A549 (cell line): ENCODE results near the gene TRANK1. TPM values are rescaled to one million over a fixed set of nuclear protein-coding genes. Genes with fewer than 3 reads are reported as not detected.

Experiments used
- ATAC-seq, 2 experiments: fragments of 200-7000 bp in 1 of 2; fragments of >200 bp in 1 of 2; cut with Nextera tagmentation in 1 of 2; cut with Tn5 transposase in 1 of 2; 3 replicates each; pipeline versions ENCODE4 v1.8.0 to v1.9.1; 2018 to 2020; ENCODE audit warnings: mild to moderate bottlenecking in 1 of 2, moderate library complexity in 1 of 2
- CTCF ChIA-PET: fragments of 300-600 bp; sonication (Branson Sonifier 250); formaldehyde crosslinking; extraction: SDS; loops from one replicate; lab custom pipeline; 2021; ENCODE audit warnings: antibody characterized with exemption, inconsistent platforms; lab: Yijun Ruan, JAX
- POLR2A ChIA-PET: fragments of 350-600 bp; formaldehyde crosslinking; extraction: SDS; loops from one replicate; lab custom pipeline; 2021; ENCODE audit warnings: antibody characterized with exemption, inconsistent platforms; lab: Yijun Ruan, JAX
- DNase-seq, 2 experiments: peaks; one replicate each; pipeline versions ENCODE4 v3.0.0 to v3.0.0-alpha.2; 2011 to 2016; ENCODE audit warnings: low read depth in 1 of 2, low spot score in 1 of 2
- FAIRE-seq: peaks from 2 replicates; lab custom pipeline; 2011; peaks lifted over from hg19 to GRCh38; lab: Jason Lieb, UNC
- H3K27ac ChIP-seq, 2 experiments: fragments of >200 bp; sonication (Bioruptor Twin); formaldehyde crosslinking; 3 replicates each; pipeline ENCODE4 v1.5.1; 2016 to 2017
- H3K4me1 ChIP-seq: fragments of >200 bp; sonication (Bioruptor Twin); formaldehyde crosslinking; 3 replicates; pipeline ENCODE4 v1.6.1; 2016
- H3K4me2 ChIP-seq: fragments of >200 bp; sonication (Bioruptor Twin); formaldehyde crosslinking; 3 replicates; pipeline ENCODE4 v1.6.1; 2016
- H3K4me3 ChIP-seq: fragments of >200 bp; sonication (Bioruptor Twin); formaldehyde crosslinking; 3 replicates; pipeline ENCODE4 v1.5.1; 2016
- H3K9me3 ChIP-seq: fragments of >200 bp; sonication (Bioruptor Twin); formaldehyde crosslinking; 3 replicates; pipeline ENCODE4 v1.6.1; 2016
- ATOH8 ChIP-seq: fragments of 250-450 bp; sonication (Bioruptor Pico); IDR thresholded peaks from 2 replicates; pipeline ENCODE4 v1.5.0; 2020; ENCODE audit warnings: low read depth, mild to moderate bottlenecking, moderate library complexity
- BCL3 ChIP-seq: fragments of >200 bp; sonication (Bioruptor Twin); formaldehyde crosslinking; IDR thresholded peaks from 3 replicates; pipeline ENCODE4 v1.6.1; 2016
- BHLHE40 ChIP-seq: IDR thresholded peaks from 2 replicates; pipeline ENCODE4 v1.6.1; 2012; ENCODE audit warnings: low read depth, low read length, inconsistent platforms
- EHF ChIP-seq: fragments of 250-450 bp; sonication (Bioruptor Pico); IDR thresholded peaks from 2 replicates; pipeline ENCODE4 v1.5.0; 2020; ENCODE audit warnings: mild to moderate bottlenecking
- EHMT2 ChIP-seq: fragments of 200-600 bp; sonication (generic); IDR thresholded peaks from 2 replicates; pipeline ENCODE4 v1.6.1; 2016; ENCODE audit warnings: antibody characterized with exemption, low read depth, mild to moderate bottlenecking, moderate library complexity
- ESRRA ChIP-seq: fragments of 150-350 bp; IDR thresholded peaks from 2 replicates; pipeline ENCODE4 v1.6.1; 2014; ENCODE audit warnings: mild to moderate bottlenecking, low read length, borderline replicate concordance
- FOSB ChIP-seq: fragments of 250-450 bp; sonication (Bioruptor Pico); IDR thresholded peaks from 2 replicates; pipeline ENCODE4 v1.5.0; 2020; ENCODE audit warnings: mild to moderate bottlenecking, moderate library complexity
- HEYL ChIP-seq: fragments of 250-450 bp; sonication (Bioruptor Pico); IDR thresholded peaks from 2 replicates; pipeline ENCODE4 v1.8.0; 2021; ENCODE audit warnings: mild to moderate bottlenecking, moderate library complexity
- HMGXB4 ChIP-seq: fragments of 250-450 bp; sonication (Bioruptor Pico); IDR thresholded peaks from 2 replicates; pipeline ENCODE4 v1.5.0; 2021; ENCODE audit warnings: mild to moderate bottlenecking, moderate library complexity, borderline replicate concordance
- HOXA7 ChIP-seq: fragments of 250-450 bp; sonication (Bioruptor Pico); IDR thresholded peaks from 2 replicates; pipeline ENCODE4 v1.5.0; 2020; ENCODE audit warnings: mild to moderate bottlenecking, moderate library complexity
- HOXB13 ChIP-seq: fragments of 250-450 bp; sonication (Bioruptor Pico); IDR thresholded peaks from 2 replicates; pipeline ENCODE4 v1.5.0; 2020; ENCODE audit warnings: low read depth, mild to moderate bottlenecking, moderate library complexity
- JUNB ChIP-seq: fragments of >200 bp; sonication (Bioruptor Twin); formaldehyde crosslinking; IDR thresholded peaks from 2 replicates; pipeline ENCODE4 v1.6.1; 2016
- KDM5A ChIP-seq: fragments of 200-600 bp; sonication (generic); IDR thresholded peaks from 2 replicates; pipeline ENCODE4 v1.6.1; 2016; ENCODE audit warnings: antibody characterized with exemption, mild to moderate bottlenecking
- MAFK ChIP-seq: fragments of 450-650 bp; IDR thresholded peaks from 2 replicates; pipeline ENCODE4 v1.6.1; 2014; ENCODE audit not compliant: partially characterized antibody
- MYC ChIP-seq: IDR thresholded peaks from 2 replicates; pipeline ENCODE4 v1.6.1; 2012; ENCODE audit warnings: mild to moderate bottlenecking, inconsistent platforms, low read length, improper control_type of control experiment, borderline replicate concordance
- NFE2L2 ChIP-seq: fragments of 150-350 bp; conservative IDR thresholded peaks from 2 replicates; pipeline ENCODE4 v1.6.1; 2014; ENCODE audit warnings: low read length
- NR3C1 ChIP-seq: fragments of >200 bp; sonication (Bioruptor Twin); formaldehyde crosslinking; IDR thresholded peaks from 3 replicates; pipeline ENCODE4 v1.6.1; 2017
- PBX3 ChIP-seq: IDR thresholded peaks from 2 replicates; pipeline ENCODE4 v1.6.1; 2012
- PHF8 ChIP-seq: fragments of 200-600 bp; sonication (generic); IDR thresholded peaks from 2 replicates; pipeline ENCODE4 v1.6.1; 2016; ENCODE audit warnings: low read depth, mild to moderate bottlenecking, antibody characterized with exemption, moderate library complexity, borderline replicate concordance
- POLR2AphosphoS2 ChIP-seq: conservative IDR thresholded peaks from 2 replicates; pipeline ENCODE4 v1.6.1; 2012; ENCODE audit warnings: low read length, improper control_type of control experiment, inconsistent platforms
- RAD21 ChIP-seq, 2 experiments: fragments of >200 bp in 1 of 2; sonication (Bioruptor Twin) in 1 of 2; formaldehyde crosslinking in 1 of 2; IDR thresholded peaks in 1 of 2; conservative IDR thresholded peaks in 1 of 2; 2 replicates in 1 of 2; 3 replicates in 1 of 2; pipeline ENCODE4 v1.6.1; 2012 to 2018; ENCODE audit warnings: inconsistent platforms in 1 of 2
- RFX5 ChIP-seq: fragments of 450-650 bp; IDR thresholded peaks from 2 replicates; pipeline ENCODE4 v1.7.1; 2014; ENCODE audit warnings: antibody characterized with exemption, mild to moderate bottlenecking, moderate library complexity
- SMC3 ChIP-seq: fragments of >200 bp; sonication (Bioruptor Twin); formaldehyde crosslinking; IDR thresholded peaks from 3 replicates; pipeline ENCODE4 v1.6.1; 2018; ENCODE audit warnings: inconsistent platforms
- TFCP2L1 ChIP-seq: fragments of 250-450 bp; sonication (Bioruptor Pico); IDR thresholded peaks from 2 replicates; pipeline ENCODE4 v1.5.0; 2021; ENCODE audit warnings: mild to moderate bottlenecking
- USF2 ChIP-seq: fragments of 450-650 bp; IDR thresholded peaks from 2 replicates; pipeline ENCODE4 v1.6.1; 2014; ENCODE audit warnings: antibody characterized with exemption
- ZC3H11A ChIP-seq: fragments of 450-650 bp; IDR thresholded peaks from 2 replicates; pipeline ENCODE4 v1.6.1; 2014; ENCODE audit warnings: antibody characterized with exemption, mild to moderate bottlenecking
- ZFP36 ChIP-seq: fragments of 450-650 bp; IDR thresholded peaks from 2 replicates; pipeline ENCODE4 v1.6.1; 2014; ENCODE audit warnings: borderline replicate concordance; ENCODE audit not compliant: partially characterized antibody
- ZNF302 ChIP-seq: fragments of 250-450 bp; sonication (Bioruptor Pico); IDR thresholded peaks from 2 replicates; pipeline ENCODE4 v1.9.0; 2021; ENCODE audit warnings: inconsistent platforms, mild to moderate bottlenecking, moderate library complexity
- WGBS: methylation state at CpG from one replicate; pipeline ENCODE4 v1.1.6; 2017; ENCODE audit errors: missing lambda C conversion rate; 5-methylcytosine and 5-hydroxymethylcytosine counted together
- polyA plus RNA-seq, 4 experiments: library from polyadenylated mRNA; depleted of rRNA in 3 of 4; stranded (reverse); fragments of >200 nt; fragmentation: RNase III in 1 of 4; extraction: RNeasy Plus Mini Kit Qiagen cat#74134 plus additional on column Dnase treatment in 1 of 4; gene quantifications; 2 replicates in 3 of 4; 3 replicates in 1 of 4; pipeline ENCODE4 v1.2.3, GENCODE V29; 2011 to 2017

TRANK1 gene
- polyA plus RNA-seq, 2 of the 4 experiments (the other 2 are of a cell fraction): 0.58 to 3.2 TPM

- TF ChIP-seq BCL3: no peak
- TF ChIP-seq PBX3: no peak
- peak; percentile 40 for TF ChIP-seq SMC3
- no peak for TF ChIP-seq MYC
- no peak for TF ChIP-seq HEYL (CRISPR knock-in tag)
- peak; percentile 62 to 79 for TF ChIP-seq RAD21 (conservative IDR thresholded peaks at IDR 0.05 in 1 of 2, IDR thresholded peaks at IDR 0.05 in 1 of 2)
- TF ChIP-seq, all 56 proteins: peak for 3
Observed at GRCh38 chr3:36792342-36792741, 152.5 kb downstream of the TRANK1 start (continued).

GRCh38 chr3:36790765-36791164 lies 154.1 kb downstream of the TRANK1 start:
- DNase-seq (no peak), ATAC-seq (no peak), FAIRE-seq (no peak)
- TF ChIP-seq BHLHE40 (no peak), RAD21 (conservative IDR thresholded peaks at IDR 0.05 in 1 of 2, IDR thresholded peaks at IDR 0.05 in 1 of 2) (no peak), ZC3H11A (no peak), NFE2L2 (no peak), ZFP36 (no peak), POLR2AphosphoS2 (no peak), HMGXB4 (CRISPR knock-in tag) (no peak), FOSB (CRISPR knock-in tag) (no peak), KDM5A (no peak), PHF8 (no peak)
- ChIA-PET CTCF (interaction anchor here (0.6 to 3.3 kb wide), 5 partner anchors 14 to 465 kb away, joined by 3 to 13 read pairs (median 3); no protein-coding TSS in a partner anchor), POLR2A (no interaction called here)
- H3K27ac ChIP-seq: no peak overlapping the region
- no peaks in the 10 kb centered on the region for H3K9me3 ChIP-seq
- no peak overlapping the region for H3K4me3 ChIP-seq
- no peak overlapping the region for H3K4me2 ChIP-seq
- WGBS: 5% methylated on average over 5 of the region's 6 CpGs
- no peaks in the 10 kb centered on the region for H3K4me1 ChIP-seq

- POLR2A ChIA-PET: no interaction called here
- DNase-seq (no peak), FAIRE-seq (no peak), ATAC-seq (no peak)
- Histone ChIP-seq H3K4me3 (no peak overlapping the region), H3K27ac (no peak overlapping the region), H3K4me2 (no peak overlapping the region), H3K4me1 (no peaks in the 10 kb centered on the region), H3K9me3 (no peaks in the 10 kb centered on the region)
- 26% methylated on average over 3 of the region's 3 CpGs for WGBS
- CTCF ChIA-PET: interaction anchor here (1.5 to 1.7 kb wide), 2 partner anchors 58 to 82 kb away, joined by 5 read pairs; no protein-coding TSS in a partner anchor
- TF ChIP-seq RFX5 (no peak), HOXA7 (CRISPR knock-in tag) (no peak), HEYL (CRISPR knock-in tag) (no peak), NR3C1 (no peak), JUNB (no peak), HOXB13 (CRISPR knock-in tag) (no peak), EHF (CRISPR knock-in tag) (no peak), MAFK (no peak), ATOH8 (CRISPR knock-in tag) (no peak), USF2 (no peak), EHMT2 (no peak), ZNF302 (no peak), TFCP2L1 (no peak), ESRRA (no peak)
Observed at GRCh38 chr3:36786921-36787890, 157.6 kb downstream of the TRANK1 start.
